CD4-positive, alpha-beta T cell treated with Interleukin-21 for 1 hour (primary cell): ENCODE results near the gene PSMB2.
A peak's percentile ranks its signal among the peaks of the same experiment; 100 is the strongest.

Experiments
- DNase-seq: peaks from one replicate; pipeline ENCODE4 v3.0.0-alpha.2; 2020

Gene PSMB2

GRCh38 chr1:35640380-35641232 is 720 bp downstream of the PSMB2 start:
- DNase-seq = peak; percentile 5

DNA sequence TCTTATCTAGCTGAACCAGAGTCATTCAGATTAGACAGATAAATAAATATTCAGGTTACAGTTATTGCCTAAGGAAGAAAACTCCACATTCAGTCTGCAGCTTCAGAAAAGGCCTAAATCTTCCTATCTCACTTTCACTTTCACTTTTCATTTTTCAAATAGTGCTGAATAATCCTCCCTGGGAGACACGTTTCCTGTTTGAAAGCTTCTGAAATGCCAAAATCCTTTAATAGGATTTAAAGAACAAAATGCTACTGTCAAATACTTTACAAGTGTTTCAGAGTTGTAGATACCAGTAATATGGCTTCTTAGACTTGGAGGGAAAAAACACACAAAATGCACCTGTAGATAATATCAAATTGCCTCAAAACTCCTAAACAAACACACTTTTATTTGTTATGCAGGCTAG is 3.9 kb downstream of the PSMB2 start:
- peak; percentile 57 for DNase-seq

DNA sequence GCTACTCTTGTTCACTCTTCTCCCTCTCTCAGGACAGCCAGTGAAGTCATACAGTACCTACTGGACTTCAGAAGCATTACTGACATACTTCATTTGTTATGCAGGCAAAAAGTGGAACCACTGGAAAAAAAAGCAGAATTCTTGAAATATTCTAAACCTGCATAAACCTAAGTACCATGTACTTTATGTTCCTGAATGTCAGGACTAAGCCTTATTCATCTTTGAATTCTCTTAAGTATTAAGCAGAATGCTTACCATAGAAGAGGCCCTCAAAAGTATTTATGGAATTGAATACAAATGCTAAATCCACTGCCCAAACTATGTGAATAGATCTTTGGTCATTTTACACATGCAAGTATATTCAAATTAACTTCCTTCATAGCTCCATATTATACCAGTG is 7.8 kb downstream of the PSMB2 start:
- no peak for DNase-seq

- no peak for DNase-seq
These were observed 9.9 kb downstream of the PSMB2 start for GRCh38 chr1:35631396-35631795.

- DNase-seq = no peak
These were observed 12.3 kb downstream of the PSMB2 start for GRCh38 chr1:35629051-35629450.

DNA sequence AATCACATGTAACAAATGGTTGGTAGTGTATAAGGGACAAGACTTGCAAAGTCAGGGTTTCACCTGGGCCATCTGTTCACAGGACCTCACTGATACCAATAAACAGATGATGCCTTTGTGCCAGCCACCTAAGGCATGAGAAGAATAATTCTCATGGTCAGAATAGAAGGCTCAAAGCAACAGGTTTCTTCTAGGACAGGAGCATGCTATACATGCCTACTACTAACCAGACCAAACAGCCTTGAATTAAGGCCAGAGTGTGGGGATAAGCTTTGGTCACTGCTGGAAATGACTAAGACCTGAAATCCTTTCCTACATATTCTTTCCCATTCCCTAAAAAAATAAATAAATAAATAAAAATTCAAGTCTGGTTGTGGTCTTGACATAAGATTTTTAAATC is 17.5 kb downstream of the PSMB2 start:
- DNase-seq = no peak

DNA sequence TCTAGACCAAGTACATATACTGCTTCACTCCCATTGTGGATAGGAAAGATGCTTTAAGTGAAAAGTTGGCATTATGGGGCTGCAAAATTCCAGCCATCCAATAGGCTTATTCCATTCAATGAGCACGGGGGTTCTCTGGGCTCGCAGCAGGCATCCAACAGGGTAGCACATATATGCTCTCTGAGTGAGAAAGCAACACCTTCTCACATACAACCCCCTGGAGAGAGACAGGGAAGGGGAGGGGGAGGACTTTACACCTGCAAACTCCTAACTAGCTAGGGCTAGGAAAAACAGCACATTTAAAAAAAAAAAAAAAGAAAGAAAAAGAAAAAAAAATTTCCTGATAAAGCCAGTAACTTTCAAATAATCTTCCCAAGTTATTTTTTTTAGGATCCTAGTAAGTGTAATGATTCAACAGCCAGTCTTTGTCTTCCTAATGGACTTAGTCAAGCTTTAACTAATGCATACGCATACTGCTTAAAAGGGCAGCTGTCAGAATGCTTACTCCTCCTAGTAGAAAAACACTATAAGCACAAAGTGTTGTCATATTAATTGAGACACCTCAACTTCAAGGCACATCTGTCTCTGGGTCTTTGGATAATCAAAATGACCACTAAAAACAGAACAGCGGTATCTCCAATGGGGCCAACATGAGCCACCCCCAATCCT is 18.7 kb downstream of the PSMB2 start:
- DNase-seq = no peak

DNA sequence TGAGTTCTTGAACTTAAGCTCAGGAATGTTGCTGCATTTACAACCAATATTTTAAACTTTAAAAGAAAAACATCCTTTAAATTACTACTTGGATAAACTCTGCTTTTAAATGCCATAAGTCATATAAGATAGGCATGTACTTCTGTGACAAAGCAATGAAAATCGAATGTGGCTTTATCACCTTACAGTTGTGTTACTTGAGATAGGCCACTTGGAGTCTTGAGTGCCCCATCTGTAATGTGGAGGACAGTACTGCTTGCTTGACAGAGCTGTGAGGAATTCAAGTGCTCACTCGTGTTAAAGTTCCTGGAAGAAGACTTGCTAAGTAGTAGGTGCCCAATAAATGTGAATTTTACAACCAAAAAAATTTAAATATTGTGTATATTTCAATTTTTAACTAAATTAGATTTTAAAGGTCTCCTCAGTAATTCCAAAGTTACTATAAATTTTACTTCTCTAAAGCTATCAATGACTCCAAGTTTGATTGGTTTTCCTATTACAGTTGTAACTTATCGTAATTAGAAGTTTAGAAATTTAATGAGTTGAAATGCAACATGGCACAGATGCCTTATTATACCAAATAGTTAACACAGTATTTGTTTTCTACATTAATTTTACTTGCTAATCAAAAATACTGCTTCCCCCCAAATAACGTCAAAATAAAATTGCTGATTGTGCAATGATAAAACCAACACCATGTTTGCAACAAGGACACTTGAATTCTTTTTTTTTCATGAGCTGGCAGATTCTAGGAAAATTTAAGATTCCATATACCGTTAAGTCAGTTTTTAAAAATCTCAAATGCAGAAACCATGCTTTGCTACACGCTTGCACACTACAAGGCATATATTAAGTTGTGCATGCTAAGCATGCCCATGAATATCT is 21.8 kb downstream of the PSMB2 start:
- DNase-seq = no peak

- no peak for DNase-seq
These were observed 25.9 kb downstream of the PSMB2 start for GRCh38 chr1:35615440-35615839.

GRCh38 chr1:35611655-35612054 is 29.7 kb downstream of the PSMB2 start:
- no peak for DNase-seq

DNA sequence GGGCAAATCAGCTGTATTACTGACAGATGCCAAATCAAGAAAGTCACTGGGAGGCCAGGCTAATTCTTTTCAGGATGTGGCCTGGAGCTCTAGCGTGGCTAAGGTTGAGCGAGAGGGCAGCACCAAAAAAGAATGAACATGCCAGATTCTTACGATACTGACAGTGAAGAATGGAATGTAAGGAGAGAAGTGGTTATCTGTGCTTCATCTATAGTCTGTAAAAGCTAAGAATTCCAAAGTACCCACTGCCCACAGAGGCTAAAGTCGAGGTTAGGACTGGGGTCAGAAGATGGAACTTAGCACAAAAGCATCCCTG is 35.5 kb downstream of the PSMB2 start:
- DNase-seq = no peak

DNA sequence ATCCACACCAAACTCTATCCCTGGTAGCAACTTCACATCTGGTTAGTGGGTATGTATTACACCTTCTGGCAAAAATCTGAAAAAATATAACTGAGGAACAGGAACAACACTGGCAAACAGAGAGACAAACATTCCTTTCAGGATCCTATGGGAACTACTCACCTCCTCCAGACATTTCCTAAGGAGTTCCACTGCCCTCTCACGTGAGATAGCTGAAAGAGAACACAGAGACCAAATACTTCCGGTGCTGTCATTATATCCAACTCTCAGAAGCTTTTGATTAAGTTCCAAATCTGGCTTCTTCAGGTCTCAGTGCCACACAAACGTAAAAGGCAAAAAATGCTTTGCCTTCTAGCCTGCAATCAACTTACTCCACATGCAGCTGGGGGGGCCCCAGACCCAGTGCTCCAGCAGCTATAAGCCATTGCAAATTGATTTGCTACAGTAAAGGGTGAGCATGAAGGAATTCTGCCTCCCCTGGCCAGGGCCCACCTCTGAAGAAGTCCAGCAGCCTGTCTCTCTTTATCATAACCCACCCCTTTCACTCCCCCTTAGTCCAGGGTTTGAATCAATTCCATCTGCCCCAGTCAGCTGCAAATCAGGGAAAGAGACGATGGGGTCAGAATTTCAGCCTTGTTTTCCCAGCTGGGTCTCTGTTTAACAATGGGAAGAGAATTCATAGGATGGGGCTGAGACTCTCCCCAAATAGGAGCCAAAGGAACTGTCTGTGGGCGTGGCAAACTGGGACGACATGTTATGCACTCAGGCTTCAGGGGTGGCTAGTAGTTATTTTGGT is 36.1 kb downstream of the PSMB2 start:
- DNase-seq = no peak

DNA sequence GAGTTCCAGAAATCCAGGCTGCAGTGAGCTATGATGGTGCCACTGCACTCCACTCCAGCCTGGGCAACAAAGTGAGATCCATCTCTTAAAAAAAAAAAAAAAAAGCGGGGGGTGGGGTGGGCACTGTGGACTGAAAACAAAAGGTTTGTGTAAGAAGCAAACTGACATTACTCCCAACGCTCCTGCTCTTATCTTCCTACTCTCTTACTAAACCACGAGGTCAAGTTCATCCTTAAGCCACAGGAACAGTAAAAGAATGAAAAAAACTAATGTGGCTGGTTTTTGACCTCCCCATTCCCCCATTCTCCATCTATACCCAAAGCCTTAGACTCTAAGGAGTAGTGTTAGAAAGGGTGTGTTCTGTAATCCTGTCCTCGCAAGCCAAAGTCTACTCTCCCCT is 37.4 kb downstream of the PSMB2 start:
- DNase-seq = no peak

DNA sequence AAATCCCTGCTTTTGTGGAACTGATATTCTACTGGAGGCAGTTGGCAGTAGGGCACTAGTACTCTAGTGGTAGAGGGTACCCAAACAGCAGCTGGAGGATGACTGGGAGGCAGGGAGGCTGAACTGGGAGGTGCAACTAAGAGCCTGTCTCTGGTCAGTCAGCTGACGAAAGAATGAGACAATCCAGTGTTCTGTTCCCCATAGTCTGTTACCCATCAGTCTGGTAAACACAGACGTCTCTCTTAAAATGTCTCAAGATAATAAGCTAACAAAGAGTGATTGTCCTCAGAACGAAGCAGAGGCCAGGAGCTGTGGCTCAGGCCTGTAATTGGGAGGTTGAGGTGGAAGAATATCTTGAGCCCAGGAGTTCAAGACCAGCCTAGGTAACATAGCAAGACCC is 37.9 kb downstream of the PSMB2 start:
- no peak for DNase-seq

- no peak for DNase-seq
These were observed 40.7 kb downstream of the PSMB2 start for GRCh38 chr1:35600593-35600992.

- DNase-seq = no peak
These were observed 41.9 kb downstream of the PSMB2 start for GRCh38 chr1:35599411-35599810.

DNA sequence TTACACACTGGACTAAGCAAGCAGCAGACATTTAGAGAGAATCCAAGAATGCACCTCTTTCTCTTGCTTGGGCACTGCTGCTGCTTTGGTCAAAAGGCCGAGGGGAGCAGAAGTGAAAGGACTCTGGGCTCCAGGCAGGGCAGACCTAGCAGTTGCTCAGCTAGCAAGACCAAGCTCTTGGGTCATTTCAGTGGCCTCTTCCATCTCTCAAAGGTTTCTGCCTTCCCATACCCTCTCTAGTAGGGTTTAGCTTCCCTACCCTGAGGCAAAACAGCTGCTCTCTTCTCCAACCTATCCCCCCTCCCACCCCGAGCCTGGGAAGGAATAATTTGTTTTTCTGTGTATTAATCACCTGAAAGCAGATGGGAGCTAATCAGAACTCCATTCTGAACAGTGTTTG is 42.4 kb downstream of the PSMB2 start:
- no peak for DNase-seq

DNA sequence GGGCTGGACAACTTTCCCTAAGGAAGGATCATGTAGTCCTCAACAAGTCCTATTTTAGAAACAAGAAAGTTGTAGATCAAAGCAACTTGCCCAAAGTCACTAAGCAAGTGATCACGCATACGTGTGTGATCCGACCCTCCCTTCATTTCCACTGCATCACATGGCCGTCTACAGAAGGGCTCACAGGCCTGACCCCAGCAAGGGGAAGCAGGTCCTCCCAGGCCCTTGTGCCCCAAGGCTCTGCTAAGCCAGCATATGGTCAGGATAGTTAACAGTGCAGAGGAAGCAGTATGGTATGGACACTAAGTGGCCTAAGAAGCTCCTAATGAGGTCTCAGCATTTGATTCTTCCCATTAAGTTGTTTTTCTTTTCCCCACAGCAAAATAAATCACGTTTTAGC is 43.5 kb downstream of the PSMB2 start:
- DNase-seq = no peak

DNA sequence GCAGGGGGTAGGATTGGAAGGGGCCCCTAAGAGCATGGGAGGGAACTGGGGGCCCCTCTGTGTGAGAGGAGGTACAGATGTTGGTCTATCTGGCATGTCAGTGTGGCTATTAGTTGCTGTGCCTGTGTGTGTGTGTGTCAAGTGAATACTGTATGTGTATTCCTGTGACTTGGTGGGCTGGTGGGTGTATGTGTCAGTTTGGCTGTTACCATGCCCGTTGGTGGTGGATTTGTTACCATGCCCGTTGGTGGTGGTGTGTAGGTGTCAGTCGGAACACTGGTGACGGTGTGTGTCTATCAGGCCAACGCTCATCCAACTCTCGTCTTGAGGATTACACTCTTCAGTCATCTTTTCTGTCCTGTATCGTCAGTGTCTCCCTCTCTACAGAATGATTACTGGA is 45.6 kb downstream of the PSMB2 start:
- DNase-seq = no peak

GRCh38 chr1:35594005-35594760 is 47.1 kb downstream of the PSMB2 start:
- DNase-seq = no peak

GRCh38 chr1:35592991-35593769 is 48.1 kb downstream of the PSMB2 start:
- no peak for DNase-seq
